ENCODE data around the gene FXYD7.

The FXYD7 gene

DNA sequence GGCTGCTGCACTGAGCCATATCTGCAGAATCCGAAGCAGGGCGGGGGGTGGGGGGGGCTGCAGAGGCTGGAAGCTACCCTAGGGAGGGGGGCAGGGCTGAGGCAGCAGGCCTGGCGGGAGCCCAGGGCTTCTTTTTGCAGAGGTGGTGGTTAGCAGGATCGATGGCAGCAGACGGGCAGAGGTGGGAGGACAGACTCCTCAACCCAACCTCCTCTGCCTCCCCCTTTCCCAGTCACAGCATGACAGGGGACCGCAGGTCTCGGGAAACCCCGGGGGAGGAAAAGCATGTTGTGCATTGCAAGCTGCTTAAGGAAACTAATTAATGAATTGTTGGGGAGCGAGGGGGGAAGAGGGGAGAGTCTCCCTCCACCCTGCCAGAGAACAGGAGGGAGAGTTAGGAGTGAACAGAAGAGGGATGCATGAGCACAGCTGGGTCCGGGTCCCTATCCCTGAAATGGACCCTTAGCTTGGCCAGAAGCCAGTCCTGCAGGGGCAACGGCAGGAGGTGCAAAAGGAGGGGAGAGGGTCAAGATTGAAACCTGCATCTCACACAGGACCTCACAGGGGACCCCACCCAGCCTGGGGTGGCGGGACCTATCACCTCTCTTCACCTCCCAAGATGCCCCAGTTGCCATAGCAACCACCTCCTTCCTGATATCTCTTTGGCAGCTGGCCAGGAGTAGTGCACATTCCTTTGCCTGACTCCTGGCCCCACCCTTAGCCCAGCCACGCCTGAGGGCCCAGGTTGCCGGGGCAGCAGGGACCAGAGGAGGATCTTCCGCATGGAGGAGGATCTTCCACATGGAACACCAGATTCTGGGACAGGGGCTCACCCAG is 1.8 kb downstream of the FXYD7 start (continued):
- TF ChIP-seq, protein P1, sequence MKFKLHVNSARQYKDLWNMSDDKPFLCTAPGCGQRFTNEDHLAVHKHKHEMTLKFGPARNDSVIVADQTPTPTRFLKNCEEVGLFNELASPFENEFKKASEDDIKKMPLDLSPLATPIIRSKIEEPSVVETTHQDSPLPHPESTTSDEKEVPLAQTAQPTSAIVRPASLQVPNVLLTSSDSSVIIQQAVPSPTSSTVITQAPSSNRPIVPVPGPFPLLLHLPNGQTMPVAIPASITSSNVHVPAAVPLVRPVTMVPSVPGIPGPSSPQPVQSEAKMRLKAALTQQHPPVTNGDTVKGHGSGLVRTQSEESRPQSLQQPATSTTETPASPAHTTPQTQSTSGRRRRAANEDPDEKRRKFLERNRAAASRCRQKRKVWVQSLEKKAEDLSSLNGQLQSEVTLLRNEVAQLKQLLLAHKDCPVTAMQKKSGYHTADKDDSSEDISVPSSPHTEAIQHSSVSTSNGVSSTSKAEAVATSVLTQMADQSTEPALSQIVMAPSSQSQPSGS (tag by site-specific recombination; IDR thresholded peaks at IDR 0.05; ENCODE audit: low read depth): no peak
- TF ChIP-seq KLF10 (tag by site-specific recombination; IDR thresholded peaks at IDR 0.05) (no peak), ZNF571 (tag by site-specific recombination; IDR thresholded peaks at IDR 0.05) (no peak), SETDB1 (IDR thresholded peaks at IDR 0.05; ENCODE audit: insufficient read length, low read length) (no peak), YY2 (tag by site-specific recombination; IDR thresholded peaks at IDR 0.05) (no peak), ZNF785 (tag by site-specific recombination; IDR thresholded peaks at IDR 0.05) (no peak), ZEB2 (tag by site-specific recombination; IDR thresholded peaks at IDR 0.05) (0 out of 2 replicates have a peak, but pooled peaks have one; percentile 56), ZNF157 (tag by site-specific recombination; IDR thresholded peaks at IDR 0.05) (no peak), ZNF624 (tag by site-specific recombination; IDR thresholded peaks at IDR 0.05) (no peak), ZFP37 (tag by site-specific recombination; IDR thresholded peaks at IDR 0.05) (no peak; the same call in 1 of the 2 replicates), ZNF768 (tag by site-specific recombination; IDR thresholded peaks at IDR 0.05) (no peak), ZNF184 (tag by site-specific recombination; IDR thresholded peaks at IDR 0.05) (no peak), ZNF426 (tag by site-specific recombination; IDR thresholded peaks at IDR 0.05) (no peak), MEIS1 (CRISPR knock-in tag; IDR thresholded peaks at IDR 0.05; ENCODE audit: borderline replicate concordance) (no peak), ZNF23 (tag by site-specific recombination; IDR thresholded peaks at IDR 0.05; ENCODE audit: borderline replicate concordance) (peak; percentile 80; the same call in 1 of the 2 replicates), ZNF660 (tag by site-specific recombination; IDR thresholded peaks at IDR 0.05) (peak; percentile 96)
- TF ChIP-seq, protein P2, sequence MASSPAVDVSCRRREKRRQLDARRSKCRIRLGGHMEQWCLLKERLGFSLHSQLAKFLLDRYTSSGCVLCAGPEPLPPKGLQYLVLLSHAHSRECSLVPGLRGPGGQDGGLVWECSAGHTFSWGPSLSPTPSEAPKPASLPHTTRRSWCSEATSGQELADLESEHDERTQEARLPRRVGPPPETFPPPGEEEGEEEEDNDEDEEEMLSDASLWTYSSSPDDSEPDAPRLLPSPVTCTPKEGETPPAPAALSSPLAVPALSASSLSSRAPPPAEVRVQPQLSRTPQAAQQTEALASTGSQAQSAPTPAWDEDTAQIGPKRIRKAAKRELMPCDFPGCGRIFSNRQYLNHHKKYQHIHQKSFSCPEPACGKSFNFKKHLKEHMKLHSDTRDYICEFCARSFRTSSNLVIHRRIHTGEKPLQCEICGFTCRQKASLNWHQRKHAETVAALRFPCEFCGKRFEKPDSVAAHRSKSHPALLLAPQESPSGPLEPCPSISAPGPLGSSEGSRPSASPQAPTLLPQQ (tag by site-specific recombination; IDR thresholded peaks at IDR 0.05): peak; percentile 91
- TF ChIP-seq, protein P3, sequence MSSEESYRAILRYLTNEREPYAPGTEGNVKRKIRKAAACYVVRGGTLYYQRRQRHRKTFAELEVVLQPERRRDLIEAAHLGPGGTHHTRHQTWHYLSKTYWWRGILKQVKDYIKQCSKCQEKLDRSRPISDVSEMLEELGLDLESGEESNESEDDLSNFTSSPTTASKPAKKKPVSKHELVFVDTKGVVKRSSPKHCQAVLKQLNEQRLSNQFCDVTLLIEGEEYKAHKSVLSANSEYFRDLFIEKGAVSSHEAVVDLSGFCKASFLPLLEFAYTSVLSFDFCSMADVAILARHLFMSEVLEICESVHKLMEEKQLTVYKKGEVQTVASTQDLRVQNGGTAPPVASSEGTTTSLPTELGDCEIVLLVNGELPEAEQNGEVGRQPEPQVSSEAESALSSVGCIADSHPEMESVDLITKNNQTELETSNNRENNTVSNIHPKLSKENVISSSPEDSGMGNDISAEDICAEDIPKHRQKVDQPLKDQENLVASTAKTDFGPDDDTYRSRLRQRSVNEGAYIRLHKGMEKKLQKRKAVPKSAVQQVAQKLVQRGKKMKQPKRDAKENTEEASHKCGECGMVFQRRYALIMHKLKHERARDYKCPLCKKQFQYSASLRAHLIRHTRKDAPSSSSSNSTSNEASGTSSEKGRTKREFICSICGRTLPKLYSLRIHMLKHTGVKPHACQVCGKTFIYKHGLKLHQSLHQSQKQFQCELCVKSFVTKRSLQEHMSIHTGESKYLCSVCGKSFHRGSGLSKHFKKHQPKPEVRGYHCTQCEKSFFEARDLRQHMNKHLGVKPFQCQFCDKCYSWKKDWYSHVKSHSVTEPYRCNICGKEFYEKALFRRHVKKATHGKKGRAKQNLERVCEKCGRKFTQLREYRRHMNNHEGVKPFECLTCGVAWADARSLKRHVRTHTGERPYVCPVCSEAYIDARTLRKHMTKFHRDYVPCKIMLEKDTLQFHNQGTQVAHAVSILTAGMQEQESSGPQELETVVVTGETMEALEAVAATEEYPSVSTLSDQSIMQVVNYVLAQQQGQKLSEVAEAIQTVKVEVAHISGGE (tag by site-specific recombination; conservative IDR thresholded peaks at IDR 0.05; ENCODE audit: low read depth): no peak
- TF ChIP-seq, protein P4, sequence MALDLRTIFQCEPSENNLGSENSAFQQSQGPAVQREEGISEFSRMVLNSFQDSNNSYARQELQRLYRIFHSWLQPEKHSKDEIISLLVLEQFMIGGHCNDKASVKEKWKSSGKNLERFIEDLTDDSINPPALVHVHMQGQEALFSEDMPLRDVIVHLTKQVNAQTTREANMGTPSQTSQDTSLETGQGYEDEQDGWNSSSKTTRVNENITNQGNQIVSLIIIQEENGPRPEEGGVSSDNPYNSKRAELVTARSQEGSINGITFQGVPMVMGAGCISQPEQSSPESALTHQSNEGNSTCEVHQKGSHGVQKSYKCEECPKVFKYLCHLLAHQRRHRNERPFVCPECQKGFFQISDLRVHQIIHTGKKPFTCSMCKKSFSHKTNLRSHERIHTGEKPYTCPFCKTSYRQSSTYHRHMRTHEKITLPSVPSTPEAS (tag by site-specific recombination; IDR thresholded peaks at IDR 0.05): no peak
- TF ChIP-seq, protein P5, sequence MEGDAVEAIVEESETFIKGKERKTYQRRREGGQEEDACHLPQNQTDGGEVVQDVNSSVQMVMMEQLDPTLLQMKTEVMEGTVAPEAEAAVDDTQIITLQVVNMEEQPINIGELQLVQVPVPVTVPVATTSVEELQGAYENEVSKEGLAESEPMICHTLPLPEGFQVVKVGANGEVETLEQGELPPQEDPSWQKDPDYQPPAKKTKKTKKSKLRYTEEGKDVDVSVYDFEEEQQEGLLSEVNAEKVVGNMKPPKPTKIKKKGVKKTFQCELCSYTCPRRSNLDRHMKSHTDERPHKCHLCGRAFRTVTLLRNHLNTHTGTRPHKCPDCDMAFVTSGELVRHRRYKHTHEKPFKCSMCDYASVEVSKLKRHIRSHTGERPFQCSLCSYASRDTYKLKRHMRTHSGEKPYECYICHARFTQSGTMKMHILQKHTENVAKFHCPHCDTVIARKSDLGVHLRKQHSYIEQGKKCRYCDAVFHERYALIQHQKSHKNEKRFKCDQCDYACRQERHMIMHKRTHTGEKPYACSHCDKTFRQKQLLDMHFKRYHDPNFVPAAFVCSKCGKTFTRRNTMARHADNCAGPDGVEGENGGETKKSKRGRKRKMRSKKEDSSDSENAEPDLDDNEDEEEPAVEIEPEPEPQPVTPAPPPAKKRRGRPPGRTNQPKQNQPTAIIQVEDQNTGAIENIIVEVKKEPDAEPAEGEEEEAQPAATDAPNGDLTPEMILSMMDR (tag by site-specific recombination; IDR thresholded peaks at IDR 0.05): no peak
- TF ChIP-seq, protein P6, sequence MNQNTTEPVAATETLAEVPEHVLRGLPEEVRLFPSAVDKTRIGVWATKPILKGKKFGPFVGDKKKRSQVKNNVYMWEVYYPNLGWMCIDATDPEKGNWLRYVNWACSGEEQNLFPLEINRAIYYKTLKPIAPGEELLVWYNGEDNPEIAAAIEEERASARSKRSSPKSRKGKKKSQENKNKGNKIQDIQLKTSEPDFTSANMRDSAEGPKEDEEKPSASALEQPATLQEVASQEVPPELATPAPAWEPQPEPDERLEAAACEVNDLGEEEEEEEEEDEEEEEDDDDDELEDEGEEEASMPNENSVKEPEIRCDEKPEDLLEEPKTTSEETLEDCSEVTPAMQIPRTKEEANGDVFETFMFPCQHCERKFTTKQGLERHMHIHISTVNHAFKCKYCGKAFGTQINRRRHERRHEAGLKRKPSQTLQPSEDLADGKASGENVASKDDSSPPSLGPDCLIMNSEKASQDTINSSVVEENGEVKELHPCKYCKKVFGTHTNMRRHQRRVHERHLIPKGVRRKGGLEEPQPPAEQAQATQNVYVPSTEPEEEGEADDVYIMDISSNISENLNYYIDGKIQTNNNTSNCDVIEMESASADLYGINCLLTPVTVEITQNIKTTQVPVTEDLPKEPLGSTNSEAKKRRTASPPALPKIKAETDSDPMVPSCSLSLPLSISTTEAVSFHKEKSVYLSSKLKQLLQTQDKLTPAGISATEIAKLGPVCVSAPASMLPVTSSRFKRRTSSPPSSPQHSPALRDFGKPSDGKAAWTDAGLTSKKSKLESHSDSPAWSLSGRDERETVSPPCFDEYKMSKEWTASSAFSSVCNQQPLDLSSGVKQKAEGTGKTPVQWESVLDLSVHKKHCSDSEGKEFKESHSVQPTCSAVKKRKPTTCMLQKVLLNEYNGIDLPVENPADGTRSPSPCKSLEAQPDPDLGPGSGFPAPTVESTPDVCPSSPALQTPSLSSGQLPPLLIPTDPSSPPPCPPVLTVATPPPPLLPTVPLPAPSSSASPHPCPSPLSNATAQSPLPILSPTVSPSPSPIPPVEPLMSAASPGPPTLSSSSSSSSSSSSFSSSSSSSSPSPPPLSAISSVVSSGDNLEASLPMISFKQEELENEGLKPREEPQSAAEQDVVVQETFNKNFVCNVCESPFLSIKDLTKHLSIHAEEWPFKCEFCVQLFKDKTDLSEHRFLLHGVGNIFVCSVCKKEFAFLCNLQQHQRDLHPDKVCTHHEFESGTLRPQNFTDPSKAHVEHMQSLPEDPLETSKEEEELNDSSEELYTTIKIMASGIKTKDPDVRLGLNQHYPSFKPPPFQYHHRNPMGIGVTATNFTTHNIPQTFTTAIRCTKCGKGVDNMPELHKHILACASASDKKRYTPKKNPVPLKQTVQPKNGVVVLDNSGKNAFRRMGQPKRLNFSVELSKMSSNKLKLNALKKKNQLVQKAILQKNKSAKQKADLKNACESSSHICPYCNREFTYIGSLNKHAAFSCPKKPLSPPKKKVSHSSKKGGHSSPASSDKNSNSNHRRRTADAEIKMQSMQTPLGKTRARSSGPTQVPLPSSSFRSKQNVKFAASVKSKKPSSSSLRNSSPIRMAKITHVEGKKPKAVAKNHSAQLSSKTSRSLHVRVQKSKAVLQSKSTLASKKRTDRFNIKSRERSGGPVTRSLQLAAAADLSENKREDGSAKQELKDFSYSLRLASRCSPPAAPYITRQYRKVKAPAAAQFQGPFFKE (tag by site-specific recombination; IDR thresholded peaks at IDR 0.05; ENCODE audit: borderline replicate concordance): no peak
- TF ChIP-seq, protein P7, sequence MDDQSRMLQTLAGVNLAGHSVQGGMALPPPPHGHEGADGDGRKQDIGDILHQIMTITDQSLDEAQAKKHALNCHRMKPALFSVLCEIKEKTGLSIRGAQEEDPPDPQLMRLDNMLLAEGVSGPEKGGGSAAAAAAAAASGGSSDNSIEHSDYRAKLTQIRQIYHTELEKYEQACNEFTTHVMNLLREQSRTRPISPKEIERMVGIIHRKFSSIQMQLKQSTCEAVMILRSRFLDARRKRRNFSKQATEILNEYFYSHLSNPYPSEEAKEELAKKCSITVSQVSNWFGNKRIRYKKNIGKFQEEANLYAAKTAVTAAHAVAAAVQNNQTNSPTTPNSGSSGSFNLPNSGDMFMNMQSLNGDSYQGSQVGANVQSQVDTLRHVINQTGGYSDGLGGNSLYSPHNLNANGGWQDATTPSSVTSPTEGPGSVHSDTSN (CRISPR knock-in tag; IDR thresholded peaks at IDR 0.05): no peak
